CD4-positive, alpha-beta memory T cell (primary cell): Measurements from ENCODE around the gene DPH1. TPM values are rescaled to one million over a fixed set of nuclear protein-coding genes. Genes with fewer than 3 reads are reported as not detected.

Source experiments
- CTCF ChIA-PET: fragments of 350-600 bp; sonication (Branson Sonifier 250); formaldehyde crosslinking; loops from one replicate; lab custom pipeline; 2021; ENCODE audit warnings: inconsistent platforms; ENCODE audit not compliant: partially characterized antibody; lab: Charles Lee
- POLR2A ChIA-PET: fragments of 350-600 bp; sonication (Branson Sonifier 250); formaldehyde crosslinking; loops from one replicate; lab custom pipeline; 2021; ENCODE audit not compliant: partially characterized antibody; lab: Charles Lee
- DNase-seq, 5 donors: peaks; one replicate each; pipeline versions ENCODE4 v3.0.0 to v3.0.0-alpha.2; 2020 to 2022; ENCODE audit warnings: mixed read lengths in 1 of 5
- H3K27ac ChIP-seq: one replicate; pipeline ENCODE4 v1.7.0; 2013; ENCODE audit warnings: low read depth, low read length
- H3K27me3 ChIP-seq: 2 replicates; pipeline ENCODE4 v1.7.0; 2013; ENCODE audit warnings: mild to moderate bottlenecking, low read length, moderate library complexity; ENCODE audit not compliant: insufficient read depth
- H3K36me3 ChIP-seq: 2 replicates; pipeline ENCODE4 v1.7.0; 2013; ENCODE audit warnings: mild to moderate bottlenecking, low read length, moderate library complexity; ENCODE audit not compliant: insufficient read depth
- H3K4me1 ChIP-seq: 2 replicates; pipeline ENCODE4 v1.7.0; 2013; ENCODE audit warnings: mild to moderate bottlenecking, low read length, moderate library complexity; ENCODE audit not compliant: insufficient read depth
- H3K4me3 ChIP-seq, 2 donors: one replicate each; pipeline ENCODE4 v1.7.0; 2013; ENCODE audit warnings: low read length in 2 of 2, mild to moderate bottlenecking in 1 of 2
- H3K9me3 ChIP-seq, 2 donors: one replicate each; pipeline ENCODE4 v1.7.0; 2013; ENCODE audit warnings: low read length in 2 of 2, control low read depth in 1 of 2; ENCODE audit not compliant: control insufficient read depth in 1 of 2
- H3K27ac Mint-ChIP-seq, 7 donors: one replicate each; pipeline ENCODE4 v1.8.0; 2020 to 2021; ENCODE audit warnings: mixed read lengths in 7 of 7, mild to moderate bottlenecking in 6 of 7, inconsistent platforms in 3 of 7, moderate library complexity in 3 of 7
- H3K27me3 Mint-ChIP-seq, 2 donors: one replicate each; pipeline ENCODE4 v1.8.0; 2020 to 2021; ENCODE audit warnings: mixed read lengths in 2 of 2
- H3K36me3 Mint-ChIP-seq, 2 donors: one replicate each; pipeline ENCODE4 v1.8.0; 2020 to 2021; ENCODE audit warnings: mixed read lengths in 2 of 2, inconsistent platforms in 1 of 2, mild to moderate bottlenecking in 1 of 2
- H3K4me1 Mint-ChIP-seq, 4 donors: one replicate each; pipeline ENCODE4 v1.8.0; 2020 to 2021; ENCODE audit warnings: mixed read lengths in 4 of 4, mild to moderate bottlenecking in 1 of 4
- H3K4me3 Mint-ChIP-seq, 8 donors: one replicate each; pipeline ENCODE4 v1.8.0; 2020 to 2021; ENCODE audit warnings: mixed read lengths in 8 of 8, mild to moderate bottlenecking in 7 of 8, moderate library complexity in 6 of 8, inconsistent platforms in 3 of 8
- H3K9me3 Mint-ChIP-seq, 8 donors: one replicate each; pipeline ENCODE4 v1.8.0; 2020 to 2021; ENCODE audit warnings: mixed read lengths in 8 of 8, mild to moderate bottlenecking in 5 of 8, inconsistent platforms in 3 of 8, moderate library complexity in 1 of 8
- intact Hi-C: fragments of 100-400 bp; cut with micrococcal nuclease; formaldehyde crosslinking; loops from one replicate; pipeline ENCODE4 v1.15.1; 2023
- polyA plus RNA-seq, 2 donors: library from polyadenylated mRNA; unstranded; fragments of 300-500 nt; fragmentation: Illumina TruSeq; gene quantifications; one replicate each; pipeline ENCODE4 v1.2.3, GENCODE V29; 2021
- total RNA-seq, 2 experiments: library from RNA; stranded (reverse); gene quantifications; one replicate each; pipeline ENCODE4 v1.2.3, GENCODE V29; 2021

DPH1 gene
- total and polyA plus RNA-seq, 4 experiments from 2014 or later: 30.8 to 95.8 (median 58.2) TPM

- no peaks in the 10 kb centered on the region for H3K27me3 ChIP-seq
- intact Hi-C loops: no loop called here
- Mint-ChIP-seq H3K4me3 (no peak overlapping the region), H3K36me3 (peaks cover 65 to 79% of the 10 kb centered on the region in 2 donors), H3K4me1 (peaks cover 12 to 21% (median 16%) of the 10 kb centered on the region in 4 donors), H3K27me3 (no peaks in the 10 kb centered on the region), H3K9me3 (no peaks in the 10 kb centered on the region), H3K27ac (peak overlapping the region in 5 of 7 donors; percentile 2 to 72 (median 18))
- peaks cover 25% of the 10 kb centered on the region for H3K4me1 ChIP-seq
- no peaks in the 10 kb centered on the region for H3K9me3 ChIP-seq
- H3K36me3 ChIP-seq: peaks cover 28% of the 10 kb centered on the region
- H3K27ac ChIP-seq: no peak overlapping the region
- no peak overlapping the region for H3K4me3 ChIP-seq
- ChIA-PET CTCF (interaction anchor here (0.7 to 2.7 kb wide), 5 partner anchors 9 to 179 kb away, joined by 3 to 15 read pairs (median 6); no protein-coding TSS in a partner anchor), POLR2A (interaction anchor here (2.6 kb wide), 1 partner anchor 10 kb away, joined by 11 read pairs; no protein-coding TSS in a partner anchor)
- peak in 1 of 5 donors; percentile 25 for DNase-seq
These were observed 36.0 kb downstream of the DPH1 start for GRCh38 chr17:2065949-2066400.

DNA sequence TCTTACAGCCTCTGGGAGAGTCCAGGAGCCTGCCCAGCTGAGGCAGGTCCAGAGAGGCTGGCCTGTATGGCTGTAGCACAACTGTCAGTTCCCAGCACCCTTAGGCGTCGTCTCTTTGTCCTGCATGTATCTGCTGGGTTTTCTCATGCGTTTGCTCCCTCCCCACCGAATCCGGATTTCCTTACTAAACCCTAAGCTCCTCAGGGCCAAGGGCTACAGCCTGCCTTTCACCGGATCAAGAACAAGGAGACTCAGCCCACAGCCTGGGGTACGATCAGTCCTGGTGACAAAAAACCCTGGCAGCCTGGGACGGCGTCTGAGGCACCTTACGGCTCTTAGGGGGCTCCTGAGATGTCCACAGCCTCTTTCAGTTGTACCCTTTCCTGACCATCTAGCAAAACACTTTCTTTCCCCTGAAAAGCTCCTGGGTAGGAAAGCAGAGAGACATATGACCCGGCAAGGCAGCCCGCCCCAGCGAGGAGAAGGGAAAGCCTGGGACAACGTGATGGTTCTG lies 37.2 kb downstream of the DPH1 start:
- ChIA-PET POLR2A (interaction anchor here (1.2 kb wide), 1 partner anchor 22 kb away, joined by 4 read pairs; no protein-coding TSS in a partner anchor), CTCF (interaction anchor here (0.6 kb wide), 1 partner anchor 373 kb away, joined by 4 read pairs; no protein-coding TSS in a partner anchor)
- Histone ChIP-seq H3K4me3 (no peak overlapping the region), H3K4me1 (peaks cover 27% of the 10 kb centered on the region), H3K27ac (no peak overlapping the region), H3K36me3 (peaks cover 28% of the 10 kb centered on the region), H3K27me3 (no peaks in the 10 kb centered on the region), H3K9me3 (no peaks in the 10 kb centered on the region)
- no peaks in the 10 kb centered on the region for H3K9me3 Mint-ChIP-seq
- peak overlapping the region in 1 of 7 donors; percentile 12 for H3K27ac Mint-ChIP-seq
- H3K4me3 Mint-ChIP-seq: no peak overlapping the region
- H3K27me3 Mint-ChIP-seq: no peaks in the 10 kb centered on the region
- peaks cover 14 to 26% (median 19%) of the 10 kb centered on the region in 4 donors for H3K4me1 Mint-ChIP-seq
- intact Hi-C loops: no loop called here
- H3K36me3 Mint-ChIP-seq: peaks cover 70 to 80% of the 10 kb centered on the region in 2 donors
- DNase-seq: peak in 1 of 5 donors; percentile 4

GRCh38 chr17:2067608-2068024 lies 37.7 kb downstream of the DPH1 start:
- ChIA-PET CTCF (interaction anchor here (1.3 kb wide), 1 partner anchor 215 kb away, joined by 3 read pairs; no protein-coding TSS in a partner anchor), POLR2A (interaction anchor here (1.2 kb wide), 1 partner anchor 22 kb away, joined by 4 read pairs; no protein-coding TSS in a partner anchor)
- Histone ChIP-seq H3K27me3 (no peaks in the 10 kb centered on the region), H3K36me3 (peaks cover 32% of the 10 kb centered on the region), H3K27ac (no peak overlapping the region), H3K4me1 (peaks cover 27% of the 10 kb centered on the region), H3K4me3 (no peak overlapping the region), H3K9me3 (no peaks in the 10 kb centered on the region)
- H3K27me3 Mint-ChIP-seq: no peaks in the 10 kb centered on the region
- no peak overlapping the region for H3K4me3 Mint-ChIP-seq
- peaks cover 14 to 26% (median 22%) of the 10 kb centered on the region in 4 donors for H3K4me1 Mint-ChIP-seq
- no peaks in the 10 kb centered on the region for H3K9me3 Mint-ChIP-seq
- peak overlapping the region in 1 of 7 donors; percentile 61 for H3K27ac Mint-ChIP-seq
- intact Hi-C loops: no loop called here
- H3K36me3 Mint-ChIP-seq: peaks cover 70 to 80% of the 10 kb centered on the region in 2 donors
- no peak for DNase-seq

- H3K4me1 Mint-ChIP-seq: peaks cover 14 to 26% (median 22%) of the 10 kb centered on the region in 4 donors
- H3K27ac Mint-ChIP-seq: peak overlapping the region in 2 of 7 donors; percentile 61 to 79
These were observed 38.1 kb downstream of the DPH1 start for GRCh38 chr17:2068031-2068518.

GRCh38 chr17:2068519-2069051 lies 38.6 kb downstream of the DPH1 start:
- H3K9me3 ChIP-seq: no peaks in the 10 kb centered on the region
- no peaks in the 10 kb centered on the region for H3K9me3 Mint-ChIP-seq
- H3K36me3 ChIP-seq: peaks cover 30% of the 10 kb centered on the region
- H3K4me1 Mint-ChIP-seq: peaks cover 14 to 26% (median 22%) of the 10 kb centered on the region in 4 donors
- DNase-seq: no peak
- H3K27ac Mint-ChIP-seq: peak overlapping the region in 3 of 7 donors; percentile 24 to 78 (median 58)
- intact Hi-C loops: no loop called here
- H3K27me3 Mint-ChIP-seq: no peaks in the 10 kb centered on the region
- H3K4me1 ChIP-seq: peaks cover 27% of the 10 kb centered on the region
- POLR2A ChIA-PET: interaction anchor here (1.0 to 1.6 kb wide), 2 partner anchors 13 to 18 kb away, joined by 3 to 5 read pairs; partner anchors contain the start of gene HIC1
- H3K4me3 Mint-ChIP-seq: peak overlapping the region in 1 of 8 donors; percentile 40
- H3K27ac ChIP-seq: no peak overlapping the region
- peaks cover 67 to 77% of the 10 kb centered on the region in 2 donors for H3K36me3 Mint-ChIP-seq
- H3K27me3 ChIP-seq: no peaks in the 10 kb centered on the region
- CTCF ChIA-PET: interaction anchor here (1.1 to 2.9 kb wide), 5 partner anchors 9 to 214 kb away, joined by 3 to 11 read pairs (median 4); partner anchors contain the start of gene HIC1
- no peak overlapping the region for H3K4me3 ChIP-seq

More at GRCh38 chr17:2068031-2068518, 38.1 kb downstream of the DPH1 start:
- H3K9me3 ChIP-seq: no peaks in the 10 kb centered on the region
- Mint-ChIP-seq H3K9me3 (no peaks in the 10 kb centered on the region), H3K27me3 (no peaks in the 10 kb centered on the region), H3K4me3 (no peak overlapping the region), H3K36me3 (peaks cover 70 to 81% of the 10 kb centered on the region in 2 donors)
- intact Hi-C loops: no loop called here
- no peak overlapping the region for H3K27ac ChIP-seq
- no peak overlapping the region for H3K4me3 ChIP-seq
- ChIA-PET CTCF (interaction anchor here (1.1 to 2.9 kb wide), 3 partner anchors 13 to 215 kb away, joined by 3 to 11 read pairs (median 3); partner anchors contain the start of gene HIC1), POLR2A (interaction anchor here (1.0 kb wide), 1 partner anchor 19 kb away, joined by 3 read pairs; no protein-coding TSS in a partner anchor)
- H3K36me3 ChIP-seq: peaks cover 33% of the 10 kb centered on the region
- peaks cover 27% of the 10 kb centered on the region for H3K4me1 ChIP-seq
- DNase-seq: no peak
- H3K27me3 ChIP-seq: no peaks in the 10 kb centered on the region

GRCh38 chr17:2070241-2071023 lies 40.5 kb downstream of the DPH1 start:
- Mint-ChIP-seq H3K4me1 (peaks cover 9 to 25% (median 18%) of the 10 kb centered on the region in 4 donors), H3K9me3 (no peaks in the 10 kb centered on the region), H3K4me3 (no peak overlapping the region), H3K27me3 (no peaks in the 10 kb centered on the region), H3K36me3 (peaks cover 59 to 66% of the 10 kb centered on the region in 2 donors), H3K27ac (peak overlapping the region in 5 of 7 donors; percentile 42 to 86 (median 72))
- DNase-seq: no peak
- H3K4me3 ChIP-seq: no peak overlapping the region
- H3K4me1 ChIP-seq: peaks cover 21% of the 10 kb centered on the region
- H3K36me3 ChIP-seq: peaks cover 13% of the 10 kb centered on the region
- POLR2A ChIA-PET: interaction anchor here (1.9 kb wide), 1 partner anchor 19 kb away, joined by 8 read pairs; no protein-coding TSS in a partner anchor
- no peaks in the 10 kb centered on the region for H3K27me3 ChIP-seq
- no peak overlapping the region for H3K27ac ChIP-seq
- intact Hi-C loops: no loop called here
- CTCF ChIA-PET: interaction anchor here (1.4 to 2.9 kb wide), 2 partner anchors 11 to 174 kb away, joined by 6 to 11 read pairs; no protein-coding TSS in a partner anchor
- no peaks in the 10 kb centered on the region for H3K9me3 ChIP-seq
